ENCODE data around the gene GSK3B. TPM values are rescaled to one million over a fixed set of nuclear protein-coding genes. Genes with fewer than 3 reads are reported as not detected.
A peak's percentile ranks its signal among the peaks of the same experiment; 100 is the strongest.

The GSK3B gene
- total RNA-seq, 1 experiment from 2014 or later = 56.4 TPM

DNA sequence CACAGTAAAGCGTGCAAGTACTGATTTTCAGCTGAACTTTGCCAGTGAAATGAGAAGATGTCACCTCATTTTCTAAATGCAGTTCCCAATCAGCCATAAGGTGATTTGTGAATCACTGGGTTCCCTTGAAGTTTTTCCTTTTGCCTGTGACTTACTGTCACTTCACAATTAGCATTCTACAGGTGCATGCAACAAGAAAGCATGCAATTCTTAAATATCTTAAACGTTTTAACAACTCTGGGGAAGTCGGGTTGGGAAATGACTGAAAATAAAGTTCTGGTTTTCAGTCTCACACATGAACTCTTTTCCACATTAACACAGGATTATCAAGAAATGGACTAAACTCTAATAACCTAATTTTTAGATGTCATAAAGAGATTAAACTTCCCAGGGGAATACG lies 5.2 kb downstream of the GSK3B start:
- Histone ChIP-seq H3K27ac (no peak overlapping the region), H3K9me3 (replicated peaks) (no peaks in the 10 kb centered on the region), H3K27me3 (no peaks in the 10 kb centered on the region), H3K4me3 (no peak overlapping the region), H3K4me1 (0 out of 2 replicates have a peak, but pooled peaks cover 3% of the 10 kb centered on the region), H3K36me3 (peaks cover 11% of the 10 kb centered on the region; the same call in 1 of the 2 replicates)
- no peak for DNase-seq

DNA sequence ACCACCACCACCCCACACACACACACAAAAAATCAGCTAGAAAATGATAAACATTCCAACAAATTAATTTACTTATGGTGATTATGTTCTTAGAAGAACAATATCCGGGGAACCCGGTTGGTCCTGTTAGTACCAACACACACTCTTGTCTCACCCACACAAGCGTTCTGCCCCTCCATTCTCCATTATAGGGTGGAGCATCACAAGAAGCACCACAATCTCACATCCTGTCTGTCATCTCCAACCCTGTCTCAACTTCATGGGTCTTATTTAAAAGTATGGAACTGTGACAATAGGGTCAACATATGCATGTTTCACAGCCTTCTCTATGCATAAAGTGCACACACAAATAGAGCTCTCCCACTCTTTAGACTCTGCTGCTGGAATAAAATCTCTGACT lies 5.6 kb downstream of the GSK3B start:
- H3K36me3 ChIP-seq = peaks cover 11% of the 10 kb centered on the region; the same call in 1 of the 2 replicates
- DNase-seq = no peak
- H3K4me3 ChIP-seq = no peak overlapping the region
- no peaks in the 10 kb centered on the region for H3K27me3 ChIP-seq
- H3K4me1 ChIP-seq = 0 out of 2 replicates have a peak, but pooled peaks cover 3% of the 10 kb centered on the region
- H3K27ac ChIP-seq = no peak overlapping the region
- H3K9me3 ChIP-seq (replicated peaks) = no peaks in the 10 kb centered on the region

DNA sequence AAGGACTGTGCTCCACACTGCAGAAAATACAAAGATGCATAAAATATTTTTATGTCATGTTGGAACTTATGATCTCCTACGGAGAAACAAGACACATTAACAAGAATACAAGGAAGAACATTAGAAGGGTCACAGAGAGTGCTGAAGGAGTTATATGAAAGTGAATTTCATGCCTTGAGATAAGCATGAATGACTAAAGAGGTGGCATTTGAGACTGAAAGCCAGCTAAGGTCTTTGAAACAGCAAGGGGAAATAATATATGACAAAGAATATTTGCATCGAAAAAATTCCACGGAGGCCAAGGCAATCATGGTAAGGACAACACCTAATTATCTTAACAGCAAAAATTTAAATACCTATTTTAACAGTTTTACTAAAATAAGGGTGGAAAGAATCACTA lies 12.5 kb downstream of the GSK3B start:
- no peaks in the 10 kb centered on the region for H3K9me3 ChIP-seq (replicated peaks)
- H3K4me1 ChIP-seq = peaks cover 5% of the 10 kb centered on the region; the same call in 1 of the 2 replicates
- H3K4me3 ChIP-seq = no peak overlapping the region
- no peak for DNase-seq
- no peak overlapping the region for H3K27ac ChIP-seq
- no peaks in the 10 kb centered on the region for H3K27me3 ChIP-seq
- H3K36me3 ChIP-seq = peaks cover 14% of the 10 kb centered on the region

DNA sequence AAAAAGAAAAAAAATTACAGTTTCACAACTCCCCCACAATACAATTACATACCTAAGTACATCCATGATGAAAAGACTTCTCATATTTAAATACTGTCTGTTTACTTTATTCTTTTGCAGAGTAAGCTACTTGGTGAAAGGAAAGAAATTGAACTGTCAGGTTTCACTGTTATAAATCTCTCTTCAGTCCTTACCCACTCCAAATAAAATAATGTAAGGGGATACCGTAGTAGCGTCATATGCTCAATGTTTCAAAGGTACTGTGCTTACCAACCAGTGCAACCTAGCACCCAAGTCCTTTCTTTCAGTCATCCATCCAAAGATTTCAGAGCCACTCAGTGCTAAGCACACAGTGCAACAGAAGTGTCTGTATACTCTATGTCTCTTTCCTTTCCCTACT lies 13.4 kb downstream of the GSK3B start:
- no peak for DNase-seq
- H3K4me3 ChIP-seq = no peak overlapping the region
- H3K36me3 ChIP-seq = peaks cover 10% of the 10 kb centered on the region
- no peak overlapping the region for H3K27ac ChIP-seq
- H3K27me3 ChIP-seq = no peaks in the 10 kb centered on the region
- peaks cover 5% of the 10 kb centered on the region; the same call in 1 of the 2 replicates for H3K4me1 ChIP-seq
- no peaks in the 10 kb centered on the region for H3K9me3 ChIP-seq (replicated peaks)

DNA sequence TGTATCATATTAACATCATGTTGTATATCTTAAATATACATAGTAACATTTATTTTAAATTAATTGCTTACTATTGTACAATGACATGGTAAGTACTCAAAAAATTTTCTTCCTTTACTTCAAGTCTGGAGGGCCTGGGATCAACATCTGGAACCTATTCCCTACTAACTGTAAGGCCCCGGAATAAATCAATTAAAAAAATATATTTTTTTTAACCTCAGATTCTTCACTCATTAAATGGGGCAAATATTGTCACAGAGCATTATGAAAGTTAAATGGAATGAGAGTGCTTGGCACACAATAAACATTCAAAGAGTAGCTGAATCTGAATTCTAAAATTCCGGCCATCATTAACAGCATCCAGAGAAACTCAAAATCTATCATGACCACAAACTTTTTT lies 16.5 kb downstream of the GSK3B start:
- peaks cover 10% of the 10 kb centered on the region for H3K36me3 ChIP-seq
- H3K27me3 ChIP-seq = no peaks in the 10 kb centered on the region
- 0 out of 2 replicates have a peak, but pooled peaks cover 2% of the 10 kb centered on the region for H3K4me1 ChIP-seq
- H3K4me3 ChIP-seq = no peak overlapping the region
- no peak overlapping the region for H3K27ac ChIP-seq
- no peaks in the 10 kb centered on the region for H3K9me3 ChIP-seq (replicated peaks)
- no peak for DNase-seq

DNA sequence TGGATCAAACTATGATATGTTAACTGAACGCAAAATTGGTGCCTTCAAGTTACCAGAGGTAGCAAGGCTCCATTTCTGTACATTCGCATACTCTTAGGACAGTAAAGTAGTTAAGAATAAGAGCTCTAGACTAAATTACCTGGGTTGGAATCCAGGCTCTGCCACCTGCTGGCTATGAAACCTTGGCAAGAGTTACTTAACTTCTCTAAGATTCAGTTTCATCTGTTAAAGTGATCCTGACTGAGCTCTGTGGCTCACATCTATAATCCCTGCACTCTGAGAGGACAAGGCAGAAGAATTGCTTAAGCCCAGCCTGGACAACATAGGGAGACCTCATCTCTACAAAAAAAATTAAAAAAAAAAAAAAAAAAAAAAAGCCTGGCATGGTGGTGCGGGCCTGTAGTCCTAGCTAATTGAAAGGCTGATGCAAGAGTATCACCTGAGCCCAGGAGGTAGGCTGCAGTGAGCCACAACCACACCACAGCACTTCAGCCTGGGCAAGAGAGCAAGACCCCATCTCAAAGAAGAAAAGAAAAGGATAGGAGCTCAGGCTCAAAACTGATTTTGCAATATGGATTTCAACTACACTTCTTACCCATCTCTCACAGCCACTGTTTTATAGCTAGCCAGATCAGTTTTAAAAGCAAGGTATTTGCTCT lies 21.3 kb downstream of the GSK3B start:
- no peaks in the 10 kb centered on the region for H3K9me3 ChIP-seq (replicated peaks)
- H3K27ac ChIP-seq = no peak overlapping the region
- DNase-seq = no peak
- no peak overlapping the region for H3K4me3 ChIP-seq
- H3K36me3 ChIP-seq = peaks cover 6% of the 10 kb centered on the region
- H3K27me3 ChIP-seq = no peaks in the 10 kb centered on the region
- H3K4me1 ChIP-seq = no peaks in the 10 kb centered on the region

DNA sequence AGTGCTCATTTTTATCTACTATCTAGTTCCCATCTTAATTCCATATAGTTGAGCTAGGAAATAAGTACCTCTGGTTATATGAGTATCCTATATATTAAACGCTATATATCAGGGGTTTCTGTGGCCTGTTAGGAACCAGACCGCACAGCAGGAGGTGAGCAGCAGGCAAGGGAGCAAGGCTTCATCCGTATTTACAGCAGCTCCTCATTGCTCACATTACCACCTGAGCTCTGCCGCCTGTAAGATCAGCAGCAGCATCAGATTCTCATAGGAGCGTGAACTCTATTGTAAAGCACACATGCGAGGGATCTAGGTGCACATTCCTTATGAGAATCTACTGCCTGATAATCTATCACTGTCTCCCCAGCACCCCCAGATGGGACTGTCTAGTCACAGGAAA lies 23.0 kb downstream of the GSK3B start:
- no peaks in the 10 kb centered on the region for H3K9me3 ChIP-seq (replicated peaks)
- H3K4me3 ChIP-seq = no peak overlapping the region
- H3K36me3 ChIP-seq = peaks cover 6% of the 10 kb centered on the region
- no peak for DNase-seq
- H3K27me3 ChIP-seq = no peaks in the 10 kb centered on the region
- no peaks in the 10 kb centered on the region for H3K4me1 ChIP-seq
- H3K27ac ChIP-seq = no peak overlapping the region

DNA sequence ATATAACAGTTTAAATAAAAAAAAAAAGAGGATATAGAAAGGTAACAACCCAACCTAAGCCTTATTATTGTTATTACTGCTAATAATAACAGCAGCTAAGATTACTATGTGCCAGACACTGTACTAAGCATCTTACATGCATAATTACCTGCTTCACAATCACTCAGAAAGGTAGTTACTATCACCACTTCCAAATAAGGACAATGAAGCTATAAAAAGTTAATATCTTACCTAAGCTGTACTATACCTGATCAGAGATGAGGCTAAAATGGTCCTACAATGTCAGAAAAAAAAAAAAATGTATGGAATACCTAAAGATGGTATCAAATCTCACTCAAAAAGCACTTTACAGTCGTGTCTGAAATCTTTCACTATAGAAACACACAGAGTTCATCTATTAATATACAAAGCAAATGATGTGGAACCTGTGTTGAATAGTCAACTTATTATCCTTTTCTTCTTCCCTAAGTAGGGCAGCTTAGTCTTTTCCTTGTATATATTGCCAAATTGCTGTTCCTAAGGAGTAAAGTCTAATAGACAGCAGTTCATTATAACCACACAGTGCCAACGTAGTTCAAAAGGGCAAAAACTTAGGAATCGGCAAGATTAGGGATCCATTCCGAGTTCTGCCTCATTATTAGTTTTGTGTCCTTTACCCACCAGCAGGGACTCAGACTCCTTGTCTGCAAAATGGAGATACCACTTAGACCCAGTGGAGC lies 23.8 kb downstream of the GSK3B start:
- peaks cover 6% of the 10 kb centered on the region for H3K36me3 ChIP-seq
- DNase-seq = no peak
- no peaks in the 10 kb centered on the region for H3K27me3 ChIP-seq
- no peaks in the 10 kb centered on the region for H3K9me3 ChIP-seq (replicated peaks)
- H3K4me1 ChIP-seq = no peaks in the 10 kb centered on the region
- no peak overlapping the region for H3K4me3 ChIP-seq
- H3K27ac ChIP-seq = no peak overlapping the region

DNA sequence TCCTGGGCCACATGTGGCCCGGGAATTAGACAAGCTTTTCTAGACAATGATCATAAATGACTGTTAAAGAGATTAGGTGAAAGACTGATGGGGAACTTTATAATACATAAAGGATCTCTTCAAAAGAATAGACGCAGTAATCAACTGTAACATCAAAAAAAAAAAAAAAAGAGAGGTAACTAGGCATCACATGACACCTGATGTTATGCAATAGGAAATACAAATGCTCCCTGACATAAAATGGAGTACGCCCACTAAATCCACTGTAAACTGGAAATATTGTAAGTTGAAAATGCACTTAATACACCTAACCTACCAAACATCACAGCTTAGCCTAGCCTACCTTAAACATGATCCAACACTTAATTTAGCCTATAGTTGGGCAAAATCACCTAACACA lies 27.2 kb downstream of the GSK3B start:
- Histone ChIP-seq H3K9me3 (replicated peaks) (peaks cover 5% of the 10 kb centered on the region; the same call in 1 of the 2 replicates), H3K27ac (no peak overlapping the region), H3K4me1 (no peaks in the 10 kb centered on the region), H3K4me3 (no peak overlapping the region), H3K27me3 (no peaks in the 10 kb centered on the region), H3K36me3 (peaks cover 2% of the 10 kb centered on the region)
- no peak for DNase-seq

DNA sequence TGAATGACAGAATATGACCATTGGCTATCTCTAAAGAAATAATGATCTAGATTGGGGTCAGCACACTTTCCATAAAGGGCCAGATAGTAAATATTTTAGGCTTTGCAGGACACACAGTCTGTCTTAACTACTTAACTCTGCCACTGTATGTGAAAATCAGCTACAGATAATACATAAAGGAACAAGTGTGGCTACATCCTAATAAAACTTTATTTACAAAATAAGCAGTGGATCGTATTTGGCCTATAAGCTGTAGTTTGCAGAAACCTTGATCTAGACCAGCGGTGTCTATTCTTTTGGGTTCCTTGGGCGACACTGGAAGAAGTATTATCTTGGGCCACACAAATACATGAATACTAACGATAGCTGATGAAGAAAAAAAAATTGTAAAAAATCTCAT lies 27.6 kb downstream of the GSK3B start:
- H3K27me3 ChIP-seq = no peaks in the 10 kb centered on the region
- peaks cover 5% of the 10 kb centered on the region; the same call in 1 of the 2 replicates for H3K9me3 ChIP-seq (replicated peaks)
- H3K36me3 ChIP-seq = peaks cover 2% of the 10 kb centered on the region
- no peak overlapping the region for H3K4me3 ChIP-seq
- no peak overlapping the region for H3K27ac ChIP-seq
- DNase-seq = no peak
- H3K4me1 ChIP-seq = no peaks in the 10 kb centered on the region

DNA sequence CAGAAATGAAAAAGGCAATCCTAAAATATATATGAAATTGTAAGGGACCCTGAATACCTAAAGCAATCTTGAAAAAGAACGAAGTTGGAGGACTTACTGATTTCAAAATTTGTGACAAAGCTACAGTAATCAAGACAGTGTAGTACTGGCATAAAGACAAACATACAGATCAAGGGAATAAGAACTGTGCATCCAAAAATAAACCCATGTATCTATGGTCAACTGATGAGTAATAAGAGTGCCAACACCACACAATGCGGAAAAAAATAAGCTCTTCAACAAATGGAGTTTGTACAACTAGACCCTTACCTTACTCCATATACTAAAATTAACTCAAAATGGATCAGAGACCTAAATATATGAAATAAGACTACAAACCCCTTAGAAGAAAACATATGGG lies 29.6 kb downstream of the GSK3B start:
- Histone ChIP-seq H3K27me3 (no peaks in the 10 kb centered on the region), H3K4me3 (no peak overlapping the region), H3K9me3 (replicated peaks) (peaks cover 5% of the 10 kb centered on the region; the same call in 1 of the 2 replicates), H3K36me3 (peaks cover 5% of the 10 kb centered on the region), H3K4me1 (no peaks in the 10 kb centered on the region), H3K27ac (no peak overlapping the region)
- no peak for DNase-seq

DNA sequence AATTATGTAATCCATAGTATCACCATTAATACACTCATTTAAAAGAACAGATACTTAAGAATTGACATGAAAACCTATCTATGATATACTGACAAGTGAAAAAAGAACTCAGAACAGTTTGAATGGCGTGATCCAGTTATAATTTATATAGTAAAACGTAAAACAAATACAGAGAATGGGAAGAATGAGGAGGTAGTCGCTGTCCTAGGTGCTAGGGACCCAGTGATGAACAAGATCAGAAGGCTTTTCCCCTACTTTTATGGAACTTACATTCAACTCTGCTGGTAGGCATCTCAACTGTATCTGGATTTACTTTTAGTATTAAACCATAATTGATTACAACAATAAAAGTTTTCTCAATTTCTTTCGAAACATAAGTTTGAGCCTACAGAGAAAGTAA lies 31.8 kb downstream of the GSK3B start:
- peak in 1 of 2 experiments; percentile 12 for DNase-seq
- H3K4me1 ChIP-seq = no peaks in the 10 kb centered on the region

DNA sequence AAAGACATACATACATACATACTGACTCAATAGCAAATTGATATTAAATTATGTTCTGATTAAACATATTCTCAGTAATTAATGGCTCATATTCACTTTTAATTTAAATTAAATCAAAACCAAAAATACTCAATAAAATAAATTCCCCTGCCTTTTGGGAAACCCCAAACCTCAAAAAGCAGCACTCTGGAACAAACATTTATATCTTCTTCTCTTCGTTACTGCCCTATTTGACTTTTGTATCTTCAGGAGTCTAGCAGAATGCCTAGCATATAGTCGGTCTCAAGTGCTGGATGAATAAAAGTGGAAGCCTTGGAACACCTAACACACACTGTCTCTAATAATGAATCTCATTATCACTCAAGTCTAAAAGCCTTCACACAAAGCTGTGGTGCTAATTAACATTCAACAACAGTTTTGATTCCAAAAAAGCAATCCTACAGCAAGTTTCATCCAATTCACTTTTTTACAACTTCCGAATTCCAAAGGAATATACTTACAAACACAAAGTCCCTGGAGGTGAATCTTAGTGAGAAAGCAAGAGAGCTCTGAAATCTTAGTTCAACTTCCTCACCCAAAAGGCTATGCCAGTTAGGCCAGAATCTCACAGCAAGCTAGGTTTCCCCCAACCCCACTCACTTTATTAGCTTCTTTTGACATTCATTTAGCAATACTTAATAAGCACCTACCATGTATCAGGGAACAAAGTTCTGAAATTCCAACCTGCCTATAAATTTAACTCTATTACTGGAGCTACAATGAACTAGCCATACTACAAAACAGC lies 35.0 kb downstream of the GSK3B start:
- no peak for DNase-seq
- Histone ChIP-seq H3K36me3 (peaks cover 9% of the 10 kb centered on the region), H3K4me1 (no peaks in the 10 kb centered on the region), H3K4me3 (no peak overlapping the region), H3K27ac (no peak overlapping the region), H3K27me3 (no peaks in the 10 kb centered on the region), H3K9me3 (replicated peaks) (peaks cover 2% of the 10 kb centered on the region; the same call in 1 of the 2 replicates)

More for the DNA sequence above, 31.8 kb downstream of the GSK3B start:
- H3K27me3 ChIP-seq = no peaks in the 10 kb centered on the region
- no peak overlapping the region for H3K4me3 ChIP-seq
- peaks cover 5% of the 10 kb centered on the region; the same call in 1 of the 2 replicates for H3K9me3 ChIP-seq (replicated peaks)
- H3K27ac ChIP-seq = no peak overlapping the region
- peaks cover 5% of the 10 kb centered on the region for H3K36me3 ChIP-seq

DNA sequence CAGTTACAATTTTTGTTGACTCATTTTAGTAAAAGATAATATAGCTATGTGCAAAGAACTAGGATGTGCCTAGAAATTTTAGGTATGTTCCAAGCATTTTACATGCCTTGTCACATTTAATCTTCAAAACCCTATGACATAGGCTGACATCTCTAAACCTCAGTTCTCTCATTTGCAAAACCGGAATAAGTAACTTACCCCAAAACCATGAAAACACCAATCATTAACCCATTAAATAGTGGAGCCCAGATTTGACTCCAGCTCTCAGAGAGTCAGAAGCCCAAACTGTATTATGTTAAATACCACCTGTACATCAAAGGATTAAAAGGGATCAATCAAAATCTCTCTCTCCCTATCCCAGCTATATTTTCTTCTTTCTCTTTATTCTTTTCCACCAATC lies 36.6 kb downstream of the GSK3B start:
- Histone ChIP-seq H3K4me1 (no peaks in the 10 kb centered on the region), H3K4me3 (no peak overlapping the region), H3K27ac (no peak overlapping the region), H3K9me3 (replicated peaks) (no peaks in the 10 kb centered on the region), H3K36me3 (peaks cover 9% of the 10 kb centered on the region), H3K27me3 (no peaks in the 10 kb centered on the region)
- no peak for DNase-seq

DNA sequence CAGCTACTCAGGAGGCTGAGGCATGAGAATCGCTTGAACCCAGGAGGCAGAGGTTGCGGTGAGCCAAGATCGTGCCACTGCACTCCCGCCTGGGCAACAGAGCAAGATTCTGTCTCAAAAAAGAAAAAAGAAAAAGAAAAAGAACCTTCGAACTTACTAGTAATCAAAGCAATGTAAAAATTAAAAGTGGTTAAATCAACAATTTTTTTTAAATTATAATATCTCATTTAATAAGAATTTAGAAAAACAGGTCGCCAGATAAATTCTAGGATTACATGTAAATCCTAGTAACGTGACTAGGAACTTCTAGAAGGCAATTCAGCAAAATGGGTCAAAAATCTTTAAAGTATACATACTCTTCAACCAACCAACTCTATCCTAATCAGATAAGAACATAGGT lies 37.2 kb downstream of the GSK3B start:
- Histone ChIP-seq H3K36me3 (peaks cover 9% of the 10 kb centered on the region), H3K27ac (no peak overlapping the region), H3K9me3 (replicated peaks) (no peaks in the 10 kb centered on the region), H3K4me1 (no peaks in the 10 kb centered on the region), H3K4me3 (no peak overlapping the region), H3K27me3 (no peaks in the 10 kb centered on the region)
- DNase-seq = no peak

Measured in SJCRH30 (cell line).